Coronary artery (tissue), 2 donors: Measurements from ENCODE around the gene CEP104.
A peak's percentile ranks its signal among the peaks of the same experiment; 100 is the strongest.

ENCODE experiments used
- DNase-seq: peaks from one replicate; pipeline ENCODE4 v3.0.0-alpha.2; 2017; ENCODE audit warnings: low spot score
- H3K27ac ChIP-seq, 2 donors: fragments of 200-600 bp; sonication (generic); one replicate each; pipeline ENCODE4 v1.5.1; 2016 to 2019
- H3K4me3 ChIP-seq: fragments of 200-600 bp; sonication (generic); 2 replicates; pipeline ENCODE4 v1.5.1; 2016; ENCODE audit warnings: mild to moderate bottlenecking, moderate library complexity
- TF ChIP-seq, protein P1 (sequence below): fragments of 200-600 bp; sonication (generic); IDR thresholded peaks from one replicate; pipeline ENCODE4 v1.5.1; 2019; ENCODE audit warnings: antibody characterized with exemption

Gene CEP104

DNA sequence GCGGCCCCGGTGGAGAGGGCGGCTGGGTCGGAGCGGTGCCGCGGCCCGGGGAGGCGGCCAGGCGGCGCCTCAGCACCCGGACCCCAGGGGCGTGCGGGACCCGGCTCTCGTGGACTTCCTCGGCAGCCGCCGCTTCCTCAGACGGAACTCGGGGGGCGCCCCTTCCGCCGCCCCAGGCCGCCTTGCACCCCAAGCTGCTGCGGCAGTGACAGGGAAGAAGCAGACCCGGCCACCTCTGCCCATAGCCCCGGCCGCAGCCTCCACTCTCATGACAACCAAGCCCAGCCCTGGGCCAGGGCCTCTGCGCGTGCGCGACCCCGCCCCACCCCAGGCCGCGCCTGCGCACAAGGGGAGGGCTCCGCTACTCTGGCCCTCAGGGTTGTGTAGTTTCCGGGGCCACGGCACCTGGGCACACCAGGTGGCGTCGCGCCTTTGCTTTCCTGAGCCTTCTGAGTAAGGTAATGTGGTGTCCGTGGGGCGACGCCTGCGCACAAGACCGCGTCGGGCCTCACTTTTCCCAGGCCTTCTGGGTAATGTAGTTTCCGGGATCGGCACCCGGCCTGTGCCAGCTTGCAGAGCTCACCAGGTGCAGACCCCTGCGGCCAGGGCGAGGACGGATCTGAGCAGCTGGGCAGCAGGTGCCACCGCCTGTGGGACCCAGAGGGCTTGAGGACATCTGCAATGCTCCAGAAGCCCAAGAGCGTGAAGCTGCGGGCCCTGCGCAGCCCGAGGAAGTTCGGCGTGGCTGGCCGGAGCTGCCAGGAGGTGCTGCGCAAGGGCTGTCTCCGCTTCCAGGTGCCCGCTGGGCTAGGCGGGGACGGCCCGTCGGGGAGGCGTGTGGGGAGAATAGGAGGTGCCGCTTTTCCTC, at the start of gene CEP104, which contains the start of gene DFFB:
CEP104 (minus strand) TSS at position 289 of the 868 bp plus-strand sequence. CDS start 4,804 bp downstream, outside the sequence.
DFFB (plus strand) TSS at position 554 of the 868 bp plus-strand sequence; CDS start at position 682, 128 bp downstream.
- TF ChIP-seq, protein P1, sequence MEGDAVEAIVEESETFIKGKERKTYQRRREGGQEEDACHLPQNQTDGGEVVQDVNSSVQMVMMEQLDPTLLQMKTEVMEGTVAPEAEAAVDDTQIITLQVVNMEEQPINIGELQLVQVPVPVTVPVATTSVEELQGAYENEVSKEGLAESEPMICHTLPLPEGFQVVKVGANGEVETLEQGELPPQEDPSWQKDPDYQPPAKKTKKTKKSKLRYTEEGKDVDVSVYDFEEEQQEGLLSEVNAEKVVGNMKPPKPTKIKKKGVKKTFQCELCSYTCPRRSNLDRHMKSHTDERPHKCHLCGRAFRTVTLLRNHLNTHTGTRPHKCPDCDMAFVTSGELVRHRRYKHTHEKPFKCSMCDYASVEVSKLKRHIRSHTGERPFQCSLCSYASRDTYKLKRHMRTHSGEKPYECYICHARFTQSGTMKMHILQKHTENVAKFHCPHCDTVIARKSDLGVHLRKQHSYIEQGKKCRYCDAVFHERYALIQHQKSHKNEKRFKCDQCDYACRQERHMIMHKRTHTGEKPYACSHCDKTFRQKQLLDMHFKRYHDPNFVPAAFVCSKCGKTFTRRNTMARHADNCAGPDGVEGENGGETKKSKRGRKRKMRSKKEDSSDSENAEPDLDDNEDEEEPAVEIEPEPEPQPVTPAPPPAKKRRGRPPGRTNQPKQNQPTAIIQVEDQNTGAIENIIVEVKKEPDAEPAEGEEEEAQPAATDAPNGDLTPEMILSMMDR: no peak
- peak; percentile 90 for DNase-seq
- peak within 1 kb of the TSS; percentile 93 for H3K4me3 ChIP-seq
- peak within 1 kb of the TSS; percentile 78 to 79 for H3K27ac ChIP-seq

DNA sequence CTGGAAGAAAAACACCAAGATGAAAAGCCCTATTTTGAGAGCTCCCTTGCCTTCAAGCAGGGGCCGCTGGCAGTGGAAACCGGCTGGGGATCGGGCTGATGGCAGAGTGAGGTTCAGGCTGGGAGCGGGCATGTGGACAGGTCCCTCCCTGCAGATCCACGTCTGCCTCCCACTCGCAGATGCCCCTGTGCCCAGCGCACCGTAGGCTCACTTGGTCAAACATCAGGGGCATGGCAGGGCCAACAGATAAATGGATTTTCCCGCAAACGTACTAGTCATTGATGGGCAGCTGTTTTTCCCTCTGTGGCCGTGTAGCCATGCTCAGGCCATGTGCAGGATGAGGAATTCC, 49.6 kb upstream of the CEP104 start:
- Histone ChIP-seq H3K4me3 (no peak overlapping the region), H3K27ac (no peak overlapping the region)
- TF ChIP-seq, protein P1: no peak
- DNase-seq: no peak

DNA sequence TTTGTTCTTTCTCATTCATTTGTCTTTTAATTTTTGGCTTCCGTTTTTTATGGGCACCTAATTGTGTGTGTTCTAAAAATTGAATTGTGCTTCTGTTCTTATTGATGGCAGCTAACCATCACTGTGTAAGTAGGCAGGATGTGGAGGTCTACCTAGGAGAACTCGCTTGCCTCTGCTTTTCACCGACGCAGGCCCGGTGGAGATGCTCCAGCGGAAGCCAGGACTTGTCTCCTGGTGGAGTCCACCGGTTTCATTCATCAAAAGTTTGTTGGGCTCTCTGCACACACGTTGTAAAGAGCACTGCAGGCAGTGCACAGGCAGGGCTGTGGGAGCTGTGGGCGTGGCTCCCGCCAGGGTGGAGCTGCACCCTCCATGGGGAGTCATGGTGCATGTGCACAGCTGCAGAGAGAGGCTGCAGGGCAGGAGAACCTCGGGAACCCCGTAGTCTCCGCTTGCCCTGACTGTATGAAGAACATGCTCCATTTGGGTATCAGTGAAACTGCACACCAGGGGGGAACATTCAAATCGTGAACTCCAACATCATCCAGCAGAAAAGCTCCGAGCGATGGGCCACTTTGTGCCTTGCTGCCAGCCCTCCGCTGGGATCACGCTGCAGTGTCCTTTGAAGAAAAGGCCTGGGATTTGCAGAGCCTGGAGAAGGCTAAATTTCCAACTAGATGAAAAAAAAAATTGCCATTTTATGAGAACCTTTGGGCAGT, 49.1 kb upstream of the CEP104 start:
- DNase-seq: no peak
- Histone ChIP-seq H3K4me3 (no peak overlapping the region), H3K27ac (no peak overlapping the region)
- TF ChIP-seq, protein P1: no peak

DNA sequence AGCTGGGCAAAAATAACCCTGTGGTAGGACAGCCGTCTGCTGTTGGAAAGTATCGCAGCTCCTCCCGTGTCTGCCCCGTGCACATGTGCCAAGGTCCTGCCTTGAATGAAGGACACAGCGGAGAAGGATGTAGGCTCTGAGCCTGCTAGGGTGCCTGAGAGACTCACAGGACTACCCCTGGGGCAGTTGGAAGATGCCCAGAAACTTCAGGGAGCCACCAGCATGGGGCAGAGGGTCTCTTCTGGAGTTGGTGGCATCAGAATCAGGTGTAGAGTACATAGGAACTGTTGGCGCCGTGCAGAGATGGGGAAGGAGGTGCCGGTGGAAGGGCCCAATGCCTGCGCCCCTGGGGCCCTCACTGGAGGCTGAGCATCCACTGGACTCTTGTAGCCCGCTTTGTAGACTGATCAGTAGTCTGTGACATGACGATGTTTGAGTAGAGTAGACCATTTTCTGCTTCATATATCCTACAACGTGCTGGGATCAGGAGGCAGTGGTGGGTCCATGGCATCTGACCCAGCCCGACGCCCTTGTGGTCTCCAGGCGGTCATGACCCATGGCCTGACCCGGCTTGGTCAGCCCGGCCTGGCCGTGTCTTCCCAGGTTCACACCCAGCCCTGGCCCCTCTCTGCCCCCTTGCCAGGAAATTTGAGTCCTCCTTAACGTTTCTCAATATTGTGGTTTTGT, 48.4 kb upstream of the CEP104 start:
- Histone ChIP-seq H3K27ac (no peak overlapping the region), H3K4me3 (no peak overlapping the region)
- TF ChIP-seq, protein P1: no peak
- DNase-seq: no peak

DNA sequence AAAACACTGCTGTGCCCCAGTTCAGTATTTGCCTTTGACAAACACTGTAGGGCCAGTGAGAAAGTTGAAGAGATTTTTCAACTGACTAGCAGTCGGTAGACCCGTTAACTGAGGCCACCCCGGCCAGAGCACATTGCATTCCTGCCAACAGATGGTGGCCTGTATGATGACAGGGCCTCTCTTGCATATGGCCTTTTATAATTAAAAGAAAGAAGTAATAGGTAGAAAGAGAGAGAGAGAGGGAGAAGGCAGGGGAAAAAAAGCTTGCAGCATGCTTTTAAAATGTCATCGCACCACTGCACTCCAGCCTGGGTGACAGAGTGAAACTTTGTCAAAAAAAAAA, 47.8 kb upstream of the CEP104 start:
- no peak overlapping the region for H3K4me3 ChIP-seq
- TF ChIP-seq, protein P1: no peak
- H3K27ac ChIP-seq: no peak overlapping the region
- DNase-seq: no peak

DNA sequence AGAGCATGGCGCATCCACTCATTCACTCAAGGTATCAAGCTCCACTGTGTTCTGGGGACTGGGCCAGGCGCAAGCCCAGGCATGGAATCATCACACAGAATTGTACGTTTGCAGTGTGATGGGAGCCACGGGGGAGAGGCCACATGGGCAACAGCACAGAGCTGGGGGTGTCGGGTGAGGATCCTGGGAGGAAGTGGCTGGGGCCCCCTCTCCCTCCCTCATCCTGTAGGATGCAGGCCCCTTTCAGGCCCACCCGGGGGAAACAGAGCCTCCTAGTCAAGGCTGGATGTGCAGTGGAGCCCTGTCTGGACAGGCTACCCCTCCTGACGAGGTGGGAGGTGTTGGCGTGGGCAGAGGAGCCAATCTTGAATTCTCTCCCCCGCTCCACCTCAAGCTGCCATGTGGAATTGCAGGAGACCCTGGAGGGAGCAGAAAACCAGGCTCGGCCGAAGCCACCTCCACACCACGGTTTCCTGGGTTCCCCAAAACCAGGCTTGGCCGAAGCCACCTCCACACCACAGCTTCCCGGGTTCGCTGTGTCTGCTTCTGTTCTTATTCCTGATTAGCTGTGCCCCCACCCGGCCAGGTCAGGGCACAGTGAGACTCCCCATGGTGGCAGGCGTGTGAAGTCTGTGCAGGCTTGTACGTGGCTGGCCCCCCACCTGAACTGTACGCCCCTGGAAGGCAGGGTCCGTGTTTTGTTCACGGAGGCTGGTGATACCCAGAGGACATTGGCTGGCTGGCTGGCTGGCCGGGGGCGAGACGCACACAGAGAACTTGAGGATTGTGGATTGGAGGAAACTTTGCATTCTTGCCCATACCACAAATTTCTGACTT, 47.2 kb upstream of the CEP104 start:
- TF ChIP-seq, protein P1: no peak
- Histone ChIP-seq H3K4me3 (no peak overlapping the region), H3K27ac (no peak overlapping the region)
- no peak for DNase-seq
